ENCODE results near the gene SPAG17.

SPAG17 gene

GRCh38 chr1:118217141-118217838 lies 32.3 kb upstream of the SPAG17 start:
- no peak overlapping the region for H3K4me3 ChIP-seq (ENCODE audit: low read length)

GRCh38 chr1:118214866-118215265 lies 29.8 kb upstream of the SPAG17 start:
- Histone ChIP-seq H3K79me2 (ENCODE audit: low read length) (no peaks in the 10 kb centered on the region), H3K9ac (ENCODE audit: low read length) (no peak overlapping the region), H3K27ac (ENCODE audit: low read length) (no peak overlapping the region), H3K4me3 (ENCODE audit: low read length) (no peak overlapping the region), H3K4me1 (ENCODE audit: low read length) (no peaks in the 10 kb centered on the region), H3K9me3 (ENCODE audit: insufficient read depth, low read length) (no peaks in the 10 kb centered on the region), H3K4me2 (ENCODE audit: low read length) (no peak overlapping the region), H4K20me1 (ENCODE audit: insufficient read depth, low read length) (no peaks in the 10 kb centered on the region), H3K36me3 (replicated peaks; ENCODE audit: low read depth, low read length) (no peaks in the 10 kb centered on the region), H3K27me3 (ENCODE audit: low read depth, low read length) (no peaks in the 10 kb centered on the region), H2AFZ (ENCODE audit: low read depth, low read length) (no peak overlapping the region)
- TF ChIP-seq EZH2phosphoT487 (IDR thresholded peaks at IDR 0.05; ENCODE audit: low read depth) (no peak), CTCF (IDR thresholded peaks at IDR 0.05; ENCODE audit: low read depth, low read length) (no peak)

More at GRCh38 chr1:118217141-118217838, 32.3 kb upstream of the SPAG17 start:
- TF ChIP-seq CTCF (IDR thresholded peaks at IDR 0.05; ENCODE audit: low read depth, low read length) (no peak), EZH2phosphoT487 (IDR thresholded peaks at IDR 0.05; ENCODE audit: low read depth) (no peak)
- Histone ChIP-seq H3K9me3 (ENCODE audit: insufficient read depth, low read length) (no peaks in the 10 kb centered on the region), H3K27ac (ENCODE audit: low read length) (no peak overlapping the region), H3K79me2 (ENCODE audit: low read length) (no peaks in the 10 kb centered on the region), H4K20me1 (ENCODE audit: insufficient read depth, low read length) (no peaks in the 10 kb centered on the region), H3K4me2 (ENCODE audit: low read length) (no peak overlapping the region), H3K36me3 (replicated peaks; ENCODE audit: low read depth, low read length) (no peaks in the 10 kb centered on the region), H3K27me3 (ENCODE audit: low read depth, low read length) (no peaks in the 10 kb centered on the region), H2AFZ (ENCODE audit: low read depth, low read length) (no peak overlapping the region), H3K9ac (ENCODE audit: low read length) (no peak overlapping the region), H3K4me1 (ENCODE audit: low read length) (no peaks in the 10 kb centered on the region)

GRCh38 chr1:118210723-118211110 lies 25.7 kb upstream of the SPAG17 start:
- no peak overlapping the region for H3K27ac ChIP-seq (ENCODE audit: low read length)
- no peak overlapping the region for H3K4me2 ChIP-seq (ENCODE audit: low read length)
- H3K4me3 ChIP-seq (ENCODE audit: low read length): no peak overlapping the region
- H2AFZ ChIP-seq (ENCODE audit: low read depth, low read length): no peak overlapping the region
- no peaks in the 10 kb centered on the region for H3K4me1 ChIP-seq (ENCODE audit: low read length)
- H4K20me1 ChIP-seq (ENCODE audit: insufficient read depth, low read length): no peaks in the 10 kb centered on the region
- H3K79me2 ChIP-seq (ENCODE audit: low read length): no peaks in the 10 kb centered on the region
- H3K36me3 ChIP-seq (replicated peaks; ENCODE audit: low read depth, low read length): no peaks in the 10 kb centered on the region
- H3K27me3 ChIP-seq (ENCODE audit: low read depth, low read length): no peaks in the 10 kb centered on the region
- no peak overlapping the region for H3K9ac ChIP-seq (ENCODE audit: low read length)
- TF ChIP-seq CTCF (IDR thresholded peaks at IDR 0.05; ENCODE audit: low read depth, low read length): no peak
- no peaks in the 10 kb centered on the region for H3K9me3 ChIP-seq (ENCODE audit: insufficient read depth, low read length)

- Histone ChIP-seq H3K36me3 (replicated peaks; ENCODE audit: low read depth, low read length) (no peaks in the 10 kb centered on the region), H4K20me1 (ENCODE audit: insufficient read depth, low read length) (no peaks in the 10 kb centered on the region), H3K4me3 (ENCODE audit: low read length) (no peak overlapping the region), H2AFZ (ENCODE audit: low read depth, low read length) (no peak overlapping the region), H3K27me3 (ENCODE audit: low read depth, low read length) (no peaks in the 10 kb centered on the region), H3K79me2 (ENCODE audit: low read length) (no peaks in the 10 kb centered on the region), H3K9ac (ENCODE audit: low read length) (no peak overlapping the region), H3K27ac (ENCODE audit: low read length) (no peak overlapping the region), H3K9me3 (ENCODE audit: insufficient read depth, low read length) (no peaks in the 10 kb centered on the region), H3K4me1 (ENCODE audit: low read length) (no peaks in the 10 kb centered on the region), H3K4me2 (ENCODE audit: low read length) (no peak overlapping the region)
- no peak for TF ChIP-seq CTCF (IDR thresholded peaks at IDR 0.05; ENCODE audit: low read depth, low read length)
- no peak for TF ChIP-seq EZH2phosphoT487 (IDR thresholded peaks at IDR 0.05; ENCODE audit: low read depth)
Observed at GRCh38 chr1:118210051-118210722, 25.2 kb upstream of the SPAG17 start.

All from OCI-LY3 (cell line).